C4-2B (cell line): ENCODE data around the gene MST1.
A peak's percentile ranks its signal among the peaks of the same experiment; 100 is the strongest.

ENCODE experiments used
- H3K27ac ChIP-seq: fragments of 450-650 bp; 2 replicates; pipeline ENCODE4 v1.5.1; 2017
- ZFX ChIP-seq: fragments of 450-650 bp; IDR thresholded peaks from 2 replicates; pipeline ENCODE4 v1.6.1; 2017
- TF ChIP-seq, protein P1 (sequence below): fragments of 450-650 bp; conservative IDR thresholded peaks from 2 replicates; pipeline ENCODE4 v1.5.1; 2017; ENCODE audit warnings: mild to moderate bottlenecking

Gene MST1

GRCh38 chr3:49681543-49681942 is 7.7 kb downstream of the MST1 start:
- no peak overlapping the region for H3K27ac ChIP-seq

DNA sequence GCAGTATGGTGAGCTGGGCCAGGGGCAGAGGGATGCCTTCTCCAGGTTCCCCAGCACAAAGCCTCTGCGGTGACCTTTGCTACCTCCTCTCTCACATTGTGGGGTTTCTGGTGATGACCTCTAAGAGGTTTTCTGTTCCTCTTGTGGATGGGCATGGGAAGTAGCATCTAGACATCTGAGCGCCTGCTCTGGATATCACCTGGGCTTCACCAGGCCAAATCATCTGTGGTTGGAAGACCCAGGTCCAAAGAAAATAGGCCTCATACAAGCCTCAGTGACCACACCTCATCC is 8.1 kb downstream of the MST1 start:
- H3K27ac ChIP-seq, result no peak overlapping the region
- no peak for TF ChIP-seq ZFX
- TF ChIP-seq, protein P1, sequence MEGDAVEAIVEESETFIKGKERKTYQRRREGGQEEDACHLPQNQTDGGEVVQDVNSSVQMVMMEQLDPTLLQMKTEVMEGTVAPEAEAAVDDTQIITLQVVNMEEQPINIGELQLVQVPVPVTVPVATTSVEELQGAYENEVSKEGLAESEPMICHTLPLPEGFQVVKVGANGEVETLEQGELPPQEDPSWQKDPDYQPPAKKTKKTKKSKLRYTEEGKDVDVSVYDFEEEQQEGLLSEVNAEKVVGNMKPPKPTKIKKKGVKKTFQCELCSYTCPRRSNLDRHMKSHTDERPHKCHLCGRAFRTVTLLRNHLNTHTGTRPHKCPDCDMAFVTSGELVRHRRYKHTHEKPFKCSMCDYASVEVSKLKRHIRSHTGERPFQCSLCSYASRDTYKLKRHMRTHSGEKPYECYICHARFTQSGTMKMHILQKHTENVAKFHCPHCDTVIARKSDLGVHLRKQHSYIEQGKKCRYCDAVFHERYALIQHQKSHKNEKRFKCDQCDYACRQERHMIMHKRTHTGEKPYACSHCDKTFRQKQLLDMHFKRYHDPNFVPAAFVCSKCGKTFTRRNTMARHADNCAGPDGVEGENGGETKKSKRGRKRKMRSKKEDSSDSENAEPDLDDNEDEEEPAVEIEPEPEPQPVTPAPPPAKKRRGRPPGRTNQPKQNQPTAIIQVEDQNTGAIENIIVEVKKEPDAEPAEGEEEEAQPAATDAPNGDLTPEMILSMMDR, result no peak

More at GRCh38 chr3:49681543-49681942, 7.7 kb downstream of the MST1 start:
- TF ChIP-seq, protein P1, result no peak
- no peak for TF ChIP-seq ZFX

- no peak overlapping the region for H3K27ac ChIP-seq
- no peak for TF ChIP-seq ZFX
- TF ChIP-seq, protein P1, result no peak
These were observed 8.6 kb downstream of the MST1 start for GRCh38 chr3:49680493-49681231.

DNA sequence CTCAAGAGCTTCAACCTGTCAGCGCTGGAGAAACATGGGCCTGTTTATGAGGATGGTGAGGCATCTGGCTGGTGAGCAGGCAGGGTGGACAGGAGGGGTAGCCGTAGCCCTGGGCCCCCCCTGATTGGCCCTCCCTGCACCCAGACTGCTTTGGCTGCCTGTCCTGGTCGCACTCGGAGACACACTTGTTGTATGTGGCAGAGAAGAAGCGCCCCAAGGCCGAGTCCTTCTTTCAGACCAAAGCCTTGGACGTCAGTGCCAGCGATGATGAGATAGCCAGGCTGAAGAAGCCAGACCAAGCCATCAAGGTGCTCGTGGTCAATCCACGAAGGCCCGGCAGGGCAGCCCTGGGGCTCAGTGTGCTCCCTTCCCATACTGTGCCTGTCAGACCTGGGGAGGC is 13.4 kb downstream of the MST1 start:
- H3K27ac ChIP-seq, result no peak overlapping the region; the same call in 1 of the 2 replicates
- TF ChIP-seq, protein P1, result no peak
- TF ChIP-seq ZFX, result no peak

DNA sequence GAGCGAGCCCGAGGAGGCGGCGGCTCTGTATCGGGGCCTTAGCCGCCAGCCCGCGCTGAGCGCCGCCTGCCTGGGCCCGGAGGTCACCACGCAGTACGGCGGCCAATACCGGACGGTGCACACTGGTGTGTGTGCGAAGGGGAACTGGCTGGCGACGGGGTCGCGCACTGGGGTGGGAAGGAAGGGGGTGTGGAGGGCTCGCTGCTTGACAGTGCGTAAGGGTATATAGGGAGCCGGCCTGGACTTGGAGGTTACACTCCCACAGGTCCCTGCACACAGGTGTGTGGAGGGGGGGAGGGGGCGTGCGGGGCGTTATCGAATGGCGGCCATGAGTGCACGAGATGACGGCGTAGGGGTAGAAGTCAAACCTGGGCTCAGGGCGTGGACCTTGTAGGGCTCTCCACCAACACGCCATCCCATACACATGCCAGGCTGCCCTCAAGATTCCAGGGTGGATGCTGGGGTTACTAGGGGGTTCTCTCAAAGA is 14.7 kb downstream of the MST1 start:
- H3K27ac ChIP-seq, result peak overlapping the region; percentile 97
- TF ChIP-seq ZFX, result peak; percentile 73; the same call in 1 of the 2 replicates
- TF ChIP-seq, protein P1, result no peak

GRCh38 chr3:49673715-49674496 is 15.4 kb downstream of the MST1 start, which contains the start of gene APEH:
TSS of gene APEH (plus strand) at chr3:49674351. CDS start at chr3:49674402, 51 bp downstream.
- peak within 1 kb of the TSS; percentile 97 for H3K27ac ChIP-seq
- TF ChIP-seq, protein P1, result no peak
- TF ChIP-seq ZFX, result no peak

GRCh38 chr3:49673121-49673714 is 16.1 kb downstream of the MST1 start:
- peak; percentile 38; the same call in 1 of the 2 replicates for TF ChIP-seq ZFX
- TF ChIP-seq, protein P1, result no peak
- H3K27ac ChIP-seq, result peak overlapping the region; percentile 97
